GM10248 (cell line): Measurements from ENCODE around the gene ADM.

Experiments used
- CTCF ChIA-PET: fragments of 300-600 bp; sonication (Branson Sonifier 250); formaldehyde crosslinking; extraction: SDS; loops from one replicate; lab custom pipeline; 2021; ENCODE audit warnings: antibody characterized with exemption; lab: Yijun Ruan, JAX
- POLR2A ChIA-PET: fragments of 350-650 bp; sonication (Branson Sonifier 250); formaldehyde crosslinking; extraction: SDS; loops from one replicate; lab custom pipeline; 2020; ENCODE audit warnings: antibody characterized with exemption; lab: Yijun Ruan, JAX
- DNase-seq: peaks from one replicate; pipeline ENCODE4 v3.0.0; 2012; ENCODE audit errors: extremely low spot score
- CTCF ChIP-seq: IDR thresholded peaks from 2 replicates; pipeline ENCODE4 v1.5.1; 2012; ENCODE audit warnings: mild to moderate bottlenecking, low read depth; ENCODE audit errors: extremely low read depth, missing control alignments, control extremely low read depth

The ADM gene

GRCh38 chr11:10275714-10276113 lies 29.2 kb upstream of the ADM start:
- ChIA-PET POLR2A (no interaction called here), CTCF (no interaction called here)
- no peak for TF ChIP-seq CTCF
- no peak for DNase-seq

- DNase-seq = no peak
- TF ChIP-seq CTCF = no peak
- ChIA-PET CTCF (no interaction called here), POLR2A (no interaction called here)
Measured at GRCh38 chr11:10282117-10282516, 22.8 kb upstream of the ADM start.

GRCh38 chr11:10283991-10284390 lies 20.9 kb upstream of the ADM start:
- DNase-seq = no peak
- ChIA-PET POLR2A (no interaction called here), CTCF (interaction anchor here (1.3 to 1.7 kb wide), 2 partner anchors 15 to 20 kb away, joined by 5 to 6 read pairs; partner anchors contain the start of gene ADM)
- TF ChIP-seq CTCF = no peak

GRCh38 chr11:10285148-10285802 lies 19.6 kb upstream of the ADM start:
- DNase-seq = no peak
- POLR2A ChIA-PET = no interaction called here
- CTCF ChIA-PET = interaction anchor here (1.6 kb wide), 1 partner anchor 61 kb away, joined by 3 read pairs; no protein-coding TSS in a partner anchor
- no peak for TF ChIP-seq CTCF

GRCh38 chr11:10287140-10287539 lies 17.7 kb upstream of the ADM start:
- CTCF ChIA-PET = interaction anchor here (1.1 to 1.4 kb wide), 3 partner anchors 17 to 79 kb away, joined by 3 to 6 read pairs (median 5); no protein-coding TSS in a partner anchor
- TF ChIP-seq CTCF = no peak
- DNase-seq = no peak
- POLR2A ChIA-PET = no interaction called here

GRCh38 chr11:10287766-10288715 lies 16.8 kb upstream of the ADM start:
- ChIA-PET POLR2A (no interaction called here), CTCF (interaction anchor here (0.7 to 1.4 kb wide), 4 partner anchors 16 to 80 kb away, joined by 3 to 6 read pairs (median 4); no protein-coding TSS in a partner anchor)
- TF ChIP-seq CTCF = no peak
- no peak for DNase-seq
